HepG2 (cell line): Measurements from ENCODE around the gene SPHK1. TPM values are rescaled to one million over a fixed set of nuclear protein-coding genes. Genes with fewer than 3 reads are reported as not detected.

ENCODE experiments used
- ELF3 ChIP-seq: IDR thresholded peaks from 2 replicates; pipeline ENCODE4 v1.6.1; 2016; ENCODE audit warnings: missing genetic modification reagents, missing compliant biosample characterization
- ESRRA ChIP-seq: sonication (generic); formaldehyde crosslinking; IDR thresholded peaks from 2 replicates; pipeline ENCODE4 v1.5.1; 2020; ENCODE audit warnings: mild to moderate bottlenecking, low read depth, missing genetic modification reagents
- FUBP1 ChIP-seq: sonication (generic); formaldehyde crosslinking; IDR thresholded peaks from 2 replicates; pipeline ENCODE4 v1.5.1; 2020; ENCODE audit warnings: missing genetic modification reagents, mild to moderate bottlenecking, borderline replicate concordance
- HMG20B ChIP-seq: conservative IDR thresholded peaks from 2 replicates; pipeline ENCODE4 v1.6.1; 2016; ENCODE audit warnings: missing genetic modification reagents, missing compliant biosample characterization
- HNRNPLL ChIP-seq: fragments of 200-400 bp; formaldehyde crosslinking; IDR thresholded peaks from 2 replicates; pipeline ENCODE4 v1.6.1; 2017; ENCODE audit warnings: mild to moderate bottlenecking, low read depth, low read length; ENCODE audit not compliant: poor library complexity, severe bottlenecking
- HOXA3 ChIP-seq: sonication (generic); formaldehyde crosslinking; IDR thresholded peaks from 2 replicates; pipeline ENCODE4 v1.5.0; 2020; ENCODE audit warnings: missing genetic modification reagents
- JUNB ChIP-seq: sonication (generic); formaldehyde crosslinking; IDR thresholded peaks from 2 replicates; pipeline ENCODE4 v1.8.0; 2022; ENCODE audit warnings: missing genetic modification reagents, mild to moderate bottlenecking, borderline replicate concordance
- JUND ChIP-seq: sonication (generic); formaldehyde crosslinking; IDR thresholded peaks from 2 replicates; pipeline ENCODE4 v1.8.0; 2022; ENCODE audit warnings: mild to moderate bottlenecking, missing genetic modification reagents
- REPIN1 ChIP-seq: sonication (generic); formaldehyde crosslinking; IDR thresholded peaks from 2 replicates; pipeline ENCODE4 v1.8.0; 2022; ENCODE audit warnings: missing genetic modification reagents, low read depth, mild to moderate bottlenecking, borderline replicate concordance
- TERF1 ChIP-seq: sonication (generic); formaldehyde crosslinking; IDR thresholded peaks from 2 replicates; pipeline ENCODE4 v1.8.0; 2022; ENCODE audit warnings: mild to moderate bottlenecking, missing genetic modification reagents, moderate library complexity
- ZBTB33 ChIP-seq: sonication (generic); formaldehyde crosslinking; IDR thresholded peaks from 2 replicates; pipeline ENCODE4 v1.4.0; 2020; ENCODE audit warnings: missing genetic modification reagents
- ZBTB44 ChIP-seq: sonication (generic); formaldehyde crosslinking; IDR thresholded peaks from 2 replicates; pipeline ENCODE4 v1.4.0; 2020; ENCODE audit warnings: missing genetic modification reagents
- ZFY ChIP-seq: sonication (generic); formaldehyde crosslinking; IDR thresholded peaks from 2 replicates; pipeline ENCODE4 v1.4.0; 2020; ENCODE audit warnings: missing genetic modification reagents
- ZFYVE20 ChIP-seq: sonication (generic); formaldehyde crosslinking; IDR thresholded peaks from 2 replicates; pipeline ENCODE4 v1.8.0; 2023; ENCODE audit warnings: low read depth, mild to moderate bottlenecking, moderate library complexity, missing genetic modification reagents, borderline replicate concordance
- ZNF275 ChIP-seq: sonication (generic); formaldehyde crosslinking; IDR thresholded peaks from 2 replicates; pipeline ENCODE4 v1.8.0; 2022; ENCODE audit warnings: missing genetic modification reagents, mild to moderate bottlenecking, inconsistent platforms, borderline replicate concordance
- ZNF3 ChIP-seq: IDR thresholded peaks from 2 replicates; pipeline ENCODE4 v1.7.0; 2017; ENCODE audit warnings: inconsistent platforms
- ZNF337 ChIP-seq: sonication (generic); formaldehyde crosslinking; IDR thresholded peaks from 2 replicates; pipeline ENCODE4 v1.5.1; 2020; ENCODE audit warnings: missing genetic modification reagents, low read depth, mild to moderate bottlenecking, borderline replicate concordance
- ZNF414 ChIP-seq: sonication (generic); formaldehyde crosslinking; IDR thresholded peaks from 2 replicates; pipeline ENCODE4 v1.5.0; 2020; ENCODE audit warnings: missing genetic modification reagents
- ZNF724P ChIP-seq: sonication (generic); formaldehyde crosslinking; IDR thresholded peaks from 2 replicates; pipeline ENCODE4 v1.8.0; 2022; ENCODE audit warnings: missing genetic modification reagents, borderline replicate concordance
- ZSCAN29 ChIP-seq: sonication (generic); formaldehyde crosslinking; conservative IDR thresholded peaks from 2 replicates; pipeline ENCODE4 v1.4.0; 2020; ENCODE audit warnings: mild to moderate bottlenecking, missing genetic modification reagents
- polyA plus RNA-seq, 8 experiments: library from polyadenylated mRNA; depleted of rRNA in 3 of 8; stranded (reverse) in 7 of 8; unstranded in 1 of 8; fragments of >200 nt; fragmentation: Illumina TruSeq in 4 of 8; extraction: Trizol in 4 of 8; gene quantifications; 2 replicates each; pipeline versions ENCODE4 v1.2.1 to v1.2.3, GENCODE V29; 2011 to 2016; ENCODE audit warnings: low read depth in 4 of 8, missing spikeins in 1 of 8, mixed read lengths in 1 of 8; ENCODE audit not compliant: insufficient read depth in 1 of 8
- total RNA-seq, 5 experiments: library from RNA; depleted of rRNA; stranded (reverse); fragments of >200 nt; fragmentation: Illumina TruSeq; extraction: Trizol; gene quantifications; 2 replicates each; pipeline ENCODE4 v1.2.3, GENCODE V29; 2016; ENCODE audit warnings: low read depth in 1 of 5

Gene SPHK1
- total and polyA plus RNA-seq, 2 of the 13 experiments (the other 11 are each of a cell fraction or from before 2014, with no cell fraction given) = 129 to 160 TPM

GRCh38 chr17:76386966-76387765 lies 2.8 kb downstream of the SPHK1 start (continued):
- TF ChIP-seq FUBP1 (CRISPR knock-in tag) = no peak
- TF ChIP-seq ZFYVE20 (CRISPR knock-in tag) = no peak
- no peak for TF ChIP-seq ZNF3
- TF ChIP-seq ZNF724P (CRISPR knock-in tag) = no peak
- no peak for TF ChIP-seq ELF3 (CRISPR knock-in tag)
- no peak for TF ChIP-seq ZBTB44
- no peak for TF ChIP-seq HMG20B
- no peak for TF ChIP-seq ZNF275 (CRISPR knock-in tag)
- peak; percentile 47; the same call in 1 of the 2 replicates for TF ChIP-seq ZBTB33 (CRISPR knock-in tag)
- 0 out of 2 replicates have a peak, but pooled peaks have one; percentile 14 for TF ChIP-seq HOXA3 (CRISPR knock-in tag)
- no peak for TF ChIP-seq ZNF337 (CRISPR knock-in tag)
- 0 out of 2 replicates have a peak, but pooled peaks have one; percentile 3 for TF ChIP-seq JUND (CRISPR knock-in tag)
- peak; percentile 29; the same call in 1 of the 2 replicates for TF ChIP-seq ZFY (CRISPR knock-in tag)
- no peak for TF ChIP-seq TERF1 (CRISPR knock-in tag)
- TF ChIP-seq REPIN1 (CRISPR knock-in tag) = no peak
- TF ChIP-seq ZSCAN29 (CRISPR knock-in tag) = 0 out of 2 replicates have a peak, but pooled peaks have one; percentile 25
- TF ChIP-seq JUNB (CRISPR knock-in tag) = no peak
- peak; percentile 43 for TF ChIP-seq HNRNPLL
- no peak for TF ChIP-seq ESRRA (CRISPR knock-in tag)
- TF ChIP-seq ZNF414 = no peak
